CD4-positive, alpha-beta T cell (primary cell): Measurements from ENCODE around the gene COL20A1. TPM values are rescaled to one million over a fixed set of nuclear protein-coding genes. Genes with fewer than 3 reads are reported as not detected.

Experiments used
- ATAC-seq: fragments of 200-7000 bp; cut with Tn5 transposase; one replicate; pipeline ENCODE4 v1.10.0; 2022; ENCODE audit warnings: mild to moderate bottlenecking; ENCODE audit not compliant: poor library complexity
- CTCF ChIA-PET: fragments of 350-600 bp; sonication (Branson Sonifier 250); formaldehyde crosslinking; loops from one replicate; lab custom pipeline; 2021; ENCODE audit warnings: antibody characterized with exemption, inconsistent platforms; lab: Charles Lee
- POLR2A ChIA-PET: fragments of 350-600 bp; sonication (Branson Sonifier 250); formaldehyde crosslinking; loops from one replicate; lab custom pipeline; 2021; ENCODE audit warnings: antibody characterized with exemption, inconsistent platforms; lab: Charles Lee
- DNase-seq, 14 experiments: peaks; one replicate each; pipeline ENCODE4 v3.0.0-alpha.2; 2013 to 2020; ENCODE audit warnings: mixed read lengths in 2 of 14
- H3K27ac ChIP-seq, 2 donors: one replicate each; pipeline versions ENCODE4 v1.5.1 to v1.7.0; 2013; ENCODE audit warnings: low read length in 2 of 2, low read depth in 1 of 2, mild to moderate bottlenecking in 1 of 2
- H3K27me3 ChIP-seq, 2 experiments: 1 replicate in 1 of 2; 2 replicates in 1 of 2; pipeline versions ENCODE4 v1.6.1 to v1.7.0; 2013; ENCODE audit warnings: low read length in 2 of 2, control low read depth in 1 of 2, mild to moderate bottlenecking in 1 of 2, moderate library complexity in 1 of 2; ENCODE audit not compliant: insufficient read depth in 2 of 2, control insufficient read depth in 1 of 2
- H3K36me3 ChIP-seq: one replicate; pipeline ENCODE4 v1.6.1; 2013; ENCODE audit warnings: low read length, control low read depth; ENCODE audit not compliant: insufficient read depth
- H3K4me1 ChIP-seq: one replicate; pipeline ENCODE4 v1.6.1; 2013; ENCODE audit warnings: low read length, control low read depth; ENCODE audit not compliant: insufficient read depth
- H3K4me3 ChIP-seq: one replicate; pipeline ENCODE4 v1.5.1; 2013; ENCODE audit warnings: mild to moderate bottlenecking, low read length, moderate library complexity
- H3K9me3 ChIP-seq, 2 experiments: 1 replicate in 1 of 2; 2 replicates in 1 of 2; pipeline versions ENCODE4 v1.6.1 to v1.7.0; 2013; ENCODE audit warnings: low read length in 2 of 2, mild to moderate bottlenecking in 2 of 2, control low read depth in 1 of 2, moderate library complexity in 1 of 2; ENCODE audit not compliant: control insufficient read depth in 1 of 2, insufficient read depth in 1 of 2
- H3K27ac Mint-ChIP-seq: one replicate; pipeline ENCODE4 v1.8.0; 2020; ENCODE audit warnings: mixed read lengths
- H3K27me3 Mint-ChIP-seq: one replicate; pipeline ENCODE4 v1.8.0; 2021; ENCODE audit warnings: mixed read lengths
- H3K36me3 Mint-ChIP-seq: one replicate; pipeline ENCODE4 v1.8.0; 2021; ENCODE audit warnings: low read depth, mixed read lengths
- H3K4me1 Mint-ChIP-seq: one replicate; pipeline ENCODE4 v1.8.0; 2021; ENCODE audit warnings: low read depth, mixed read lengths
- H3K4me3 Mint-ChIP-seq: one replicate; pipeline ENCODE4 v1.8.0; 2020; ENCODE audit warnings: mild to moderate bottlenecking, mixed read lengths
- H3K9me3 Mint-ChIP-seq: one replicate; pipeline ENCODE4 v1.8.0; 2020; ENCODE audit warnings: mixed read lengths
- CTCF ChIP-seq: fragments of 200-600 bp; IDR thresholded peaks from one replicate; pipeline ENCODE4 v1.8.0; 2022; ENCODE audit warnings: antibody characterized with exemption, mild to moderate bottlenecking
- intact Hi-C, 2 experiments: fragments of 100-400 bp; cut with DNase I in 1 of 2; cut with micrococcal nuclease in 1 of 2; formaldehyde crosslinking; loops; one replicate each; pipeline versions ENCODE4 v1.15.1 to v1.9.0; 2023 to 2025; cut with DNase I, micrococcal nuclease
- total RNA-seq, 174 experiments: library from RNA in 2 of 174; stranded (reverse) in 2 of 174; gene quantifications; one replicate each; pipeline ENCODE4 v1.2.3 and lab custom pipeline; 2021 to 2026

Gene COL20A1
- total RNA-seq, 2 experiments from 2014 or later: 0.03 TPM; not detected in 1

- H3K4me3 ChIP-seq: no peak overlapping the region
- POLR2A ChIA-PET: no interaction called here
- CTCF ChIA-PET: no interaction called here
Observed at GRCh38 chr20:63367446-63368055, 74.6 kb downstream of the COL20A1 start.

GRCh38 chr20:63368151-63368550 lies 75.2 kb downstream of the COL20A1 start:
- intact Hi-C loops: no loop called here
- CTCF ChIA-PET: no interaction called here
- POLR2A ChIA-PET: no interaction called here

More at GRCh38 chr20:63367446-63368055, 74.6 kb downstream of the COL20A1 start:
- H3K27ac ChIP-seq: no peak overlapping the region
- H3K36me3 Mint-ChIP-seq: no peaks in the 10 kb centered on the region
- peaks cover 15% of the 10 kb centered on the region for H3K27me3 Mint-ChIP-seq
- TF ChIP-seq CTCF: no peak
- no peak overlapping the region for H3K4me3 Mint-ChIP-seq
- H3K27me3 ChIP-seq: peaks cover 12 to 13% of the 10 kb centered on the region in 2 experiments
- no peak for ATAC-seq
- intact Hi-C loops: no loop called here
- no peaks in the 10 kb centered on the region for H3K4me1 Mint-ChIP-seq
- DNase-seq: no peak
- H3K9me3 ChIP-seq: peaks cover 0 to 5% of the 10 kb centered on the region in 2 experiments
- no peaks in the 10 kb centered on the region for H3K36me3 ChIP-seq
- no peaks in the 10 kb centered on the region for H3K9me3 Mint-ChIP-seq
- H3K4me1 ChIP-seq: no peaks in the 10 kb centered on the region
- no peak overlapping the region for H3K27ac Mint-ChIP-seq

GRCh38 chr20:63369024-63369530 lies 76.1 kb downstream of the COL20A1 start:
- H3K27ac Mint-ChIP-seq: no peak overlapping the region
- TF ChIP-seq CTCF: no peak
- no peak overlapping the region for H3K4me3 Mint-ChIP-seq
- ChIA-PET CTCF (no interaction called here), POLR2A (no interaction called here)
- Histone ChIP-seq H3K4me1 (no peaks in the 10 kb centered on the region), H3K9me3 (peaks cover 0 to 5% of the 10 kb centered on the region in 2 experiments), H3K27me3 (peaks cover 4 to 5% of the 10 kb centered on the region in 2 experiments), H3K27ac (no peak overlapping the region), H3K36me3 (no peaks in the 10 kb centered on the region), H3K4me3 (no peak overlapping the region)
- intact Hi-C loops: no loop called here
- H3K9me3 Mint-ChIP-seq: no peaks in the 10 kb centered on the region
- no peaks in the 10 kb centered on the region for H3K4me1 Mint-ChIP-seq
- no peak for DNase-seq
- H3K27me3 Mint-ChIP-seq: peaks cover 12% of the 10 kb centered on the region
- no peaks in the 10 kb centered on the region for H3K36me3 Mint-ChIP-seq
- no peak for ATAC-seq

More at GRCh38 chr20:63368151-63368550, 75.2 kb downstream of the COL20A1 start:
- H3K27ac Mint-ChIP-seq: no peak overlapping the region
- ATAC-seq (no peak), DNase-seq (no peak)
- H3K9me3 Mint-ChIP-seq: no peaks in the 10 kb centered on the region
- Histone ChIP-seq H3K9me3 (peaks cover 0 to 5% of the 10 kb centered on the region in 2 experiments), H3K4me1 (no peaks in the 10 kb centered on the region), H3K27me3 (peaks cover 6 to 7% of the 10 kb centered on the region in 2 experiments), H3K4me3 (no peak overlapping the region), H3K36me3 (no peaks in the 10 kb centered on the region), H3K27ac (no peak overlapping the region)
- peaks cover 13% of the 10 kb centered on the region for H3K27me3 Mint-ChIP-seq
- no peak overlapping the region for H3K4me3 Mint-ChIP-seq
- H3K36me3 Mint-ChIP-seq: no peaks in the 10 kb centered on the region
- no peak for TF ChIP-seq CTCF
- H3K4me1 Mint-ChIP-seq: no peaks in the 10 kb centered on the region
